Effector memory CD8-positive, alpha-beta T cell (primary cell): Measurements from ENCODE around the gene PIK3CA.

Experiments used
- ATAC-seq: fragments of 150-1000 bp; cut with Tn5 transposase; replicated peaks from 2 replicates; pipeline ENCODE4 v1.10.0; 2021; ENCODE audit warnings: mild to moderate bottlenecking, moderate library complexity
- DNase-seq, 3 experiments: peaks; one replicate each; pipeline ENCODE4 v3.0.0; 2021
- H3K27ac Mint-ChIP-seq, 2 donors: one replicate each; pipeline ENCODE4 v1.8.0; 2022; ENCODE audit warnings: mild to moderate bottlenecking in 2 of 2, mixed read lengths in 2 of 2, moderate library complexity in 2 of 2
- H3K27me3 Mint-ChIP-seq, 2 donors: one replicate each; pipeline ENCODE4 v1.8.0; 2022; ENCODE audit warnings: mixed read lengths in 2 of 2
- H3K36me3 Mint-ChIP-seq: one replicate; pipeline ENCODE4 v1.8.0; 2022; ENCODE audit warnings: mild to moderate bottlenecking, moderate library complexity, mixed read lengths; ENCODE audit not compliant: insufficient read depth
- H3K4me1 Mint-ChIP-seq, 2 donors: one replicate each; pipeline ENCODE4 v1.8.0; 2022; ENCODE audit warnings: low read depth in 2 of 2, mixed read lengths in 2 of 2
- H3K4me3 Mint-ChIP-seq, 2 donors: one replicate each; pipeline ENCODE4 v1.8.0; 2022; ENCODE audit warnings: mild to moderate bottlenecking in 2 of 2, mixed read lengths in 2 of 2, moderate library complexity in 2 of 2
- H3K9me3 Mint-ChIP-seq, 2 donors: one replicate each; pipeline ENCODE4 v1.8.0; 2022; ENCODE audit warnings: mixed read lengths in 2 of 2

Gene PIK3CA

GRCh38 chr3:179168918-179169317 lies 20.8 kb downstream of the PIK3CA start:
- Mint-ChIP-seq H3K4me1 (peaks cover 14 to 52% of the 10 kb centered on the region in 2 donors), H3K27ac (no peak overlapping the region), H3K27me3 (no peaks in the 10 kb centered on the region), H3K4me3 (no peak overlapping the region), H3K36me3 (peaks cover 2% of the 10 kb centered on the region), H3K9me3 (no peaks in the 10 kb centered on the region)
- ATAC-seq: no peak
- DNase-seq: no peak

- Mint-ChIP-seq H3K4me3 (no peak overlapping the region), H3K9me3 (no peaks in the 10 kb centered on the region), H3K4me1 (peaks cover 19 to 54% of the 10 kb centered on the region in 2 donors), H3K27ac (peak overlapping the region; percentile 32 to 44), H3K36me3 (peaks cover 4% of the 10 kb centered on the region), H3K27me3 (no peaks in the 10 kb centered on the region)
- ATAC-seq (no peak), DNase-seq (no peak)
Measured at GRCh38 chr3:179172546-179172945, 24.4 kb downstream of the PIK3CA start.

GRCh38 chr3:179174316-179174715 lies 26.2 kb downstream of the PIK3CA start:
- Mint-ChIP-seq H3K9me3 (no peaks in the 10 kb centered on the region), H3K27me3 (no peaks in the 10 kb centered on the region), H3K4me1 (peaks cover 16 to 39% of the 10 kb centered on the region in 2 donors), H3K4me3 (no peak overlapping the region), H3K27ac (peak overlapping the region in 1 of 2 donors; percentile 56), H3K36me3 (peaks cover 4% of the 10 kb centered on the region)
- DNase-seq: no peak
- ATAC-seq: no peak

GRCh38 chr3:179174898-179175297 lies 26.7 kb downstream of the PIK3CA start:
- H3K27me3 Mint-ChIP-seq: no peaks in the 10 kb centered on the region
- peaks cover 4% of the 10 kb centered on the region for H3K36me3 Mint-ChIP-seq
- no peak overlapping the region for H3K4me3 Mint-ChIP-seq
- ATAC-seq (no peak), DNase-seq (no peak)
- H3K27ac Mint-ChIP-seq: peak overlapping the region in 1 of 2 donors; percentile 56
- H3K4me1 Mint-ChIP-seq: peaks cover 15 to 33% of the 10 kb centered on the region in 2 donors
- H3K9me3 Mint-ChIP-seq: no peaks in the 10 kb centered on the region

GRCh38 chr3:179175358-179175757 lies 27.2 kb downstream of the PIK3CA start:
- H3K9me3 Mint-ChIP-seq: no peaks in the 10 kb centered on the region
- H3K27me3 Mint-ChIP-seq: no peaks in the 10 kb centered on the region
- H3K4me1 Mint-ChIP-seq: peaks cover 13 to 31% of the 10 kb centered on the region in 2 donors
- DNase-seq (no peak), ATAC-seq (no peak)
- peak overlapping the region in 1 of 2 donors; percentile 15 for H3K27ac Mint-ChIP-seq
- no peak overlapping the region for H3K4me3 Mint-ChIP-seq
- H3K36me3 Mint-ChIP-seq: peaks cover 4% of the 10 kb centered on the region

GRCh38 chr3:179177611-179178010 lies 29.5 kb downstream of the PIK3CA start:
- H3K4me3 Mint-ChIP-seq: no peak overlapping the region
- peaks cover 4% of the 10 kb centered on the region for H3K36me3 Mint-ChIP-seq
- no peaks in the 10 kb centered on the region for H3K9me3 Mint-ChIP-seq
- no peak overlapping the region for H3K27ac Mint-ChIP-seq
- no peaks in the 10 kb centered on the region for H3K27me3 Mint-ChIP-seq
- no peak for DNase-seq
- no peak for ATAC-seq
- peaks cover 17 to 30% of the 10 kb centered on the region in 2 donors for H3K4me1 Mint-ChIP-seq

GRCh38 chr3:179179256-179179655 lies 31.1 kb downstream of the PIK3CA start:
- H3K36me3 Mint-ChIP-seq: peaks cover 4% of the 10 kb centered on the region
- DNase-seq (no peak), ATAC-seq (no peak)
- H3K9me3 Mint-ChIP-seq: no peaks in the 10 kb centered on the region
- peaks cover 18 to 39% of the 10 kb centered on the region in 2 donors for H3K4me1 Mint-ChIP-seq
- H3K27ac Mint-ChIP-seq: no peak overlapping the region
- H3K4me3 Mint-ChIP-seq: no peak overlapping the region
- no peaks in the 10 kb centered on the region for H3K27me3 Mint-ChIP-seq

- peaks cover 15 to 39% of the 10 kb centered on the region in 2 donors for H3K4me1 Mint-ChIP-seq
- peak; percentile 51 for ATAC-seq
- no peak overlapping the region for H3K27ac Mint-ChIP-seq
Measured at GRCh38 chr3:179179979-179180759, 32.0 kb downstream of the PIK3CA start.

GRCh38 chr3:179181021-179181472 lies 32.9 kb downstream of the PIK3CA start:
- peak overlapping the region in 1 of 2 donors; percentile 1 for H3K27ac Mint-ChIP-seq
- peaks cover 16 to 41% of the 10 kb centered on the region in 2 donors for H3K4me1 Mint-ChIP-seq
- H3K4me3 Mint-ChIP-seq: no peak overlapping the region
- DNase-seq (no peak), ATAC-seq (no peak)
- H3K9me3 Mint-ChIP-seq: no peaks in the 10 kb centered on the region
- H3K36me3 Mint-ChIP-seq: peaks cover 4% of the 10 kb centered on the region
- no peaks in the 10 kb centered on the region for H3K27me3 Mint-ChIP-seq

More at GRCh38 chr3:179179979-179180759, 32.0 kb downstream of the PIK3CA start:
- no peak for DNase-seq
- no peaks in the 10 kb centered on the region for H3K9me3 Mint-ChIP-seq
- H3K36me3 Mint-ChIP-seq: peaks cover 4% of the 10 kb centered on the region
- no peak overlapping the region for H3K4me3 Mint-ChIP-seq
- H3K27me3 Mint-ChIP-seq: no peaks in the 10 kb centered on the region

GRCh38 chr3:179181993-179182551 lies 33.9 kb downstream of the PIK3CA start:
- DNase-seq (no peak), ATAC-seq (no peak)
- Mint-ChIP-seq H3K4me3 (no peak overlapping the region), H3K36me3 (peaks cover 4% of the 10 kb centered on the region), H3K4me1 (peaks cover 16 to 39% of the 10 kb centered on the region in 2 donors), H3K27me3 (no peaks in the 10 kb centered on the region), H3K27ac (peak overlapping the region in 1 of 2 donors; percentile 1), H3K9me3 (no peaks in the 10 kb centered on the region)

GRCh38 chr3:179182902-179183301 lies 34.7 kb downstream of the PIK3CA start:
- H3K4me1 Mint-ChIP-seq: peaks cover 16 to 41% of the 10 kb centered on the region in 2 donors
- no peak overlapping the region for H3K27ac Mint-ChIP-seq
- H3K4me3 Mint-ChIP-seq: no peak overlapping the region
- no peak for ATAC-seq
- H3K9me3 Mint-ChIP-seq: no peaks in the 10 kb centered on the region
- H3K27me3 Mint-ChIP-seq: no peaks in the 10 kb centered on the region
- no peak for DNase-seq
- peaks cover 4% of the 10 kb centered on the region for H3K36me3 Mint-ChIP-seq

- no peak for DNase-seq
- Mint-ChIP-seq H3K27ac (peak overlapping the region in 1 of 2 donors; percentile 3), H3K36me3 (peaks cover 4% of the 10 kb centered on the region), H3K9me3 (no peaks in the 10 kb centered on the region), H3K27me3 (no peaks in the 10 kb centered on the region), H3K4me1 (peaks cover 16 to 47% of the 10 kb centered on the region in 2 donors), H3K4me3 (no peak overlapping the region)
- no peak for ATAC-seq
Measured at GRCh38 chr3:179184826-179185225, 36.7 kb downstream of the PIK3CA start.

- Mint-ChIP-seq H3K4me3 (no peak overlapping the region), H3K27me3 (no peaks in the 10 kb centered on the region), H3K36me3 (peaks cover 4% of the 10 kb centered on the region), H3K27ac (no peak overlapping the region), H3K9me3 (no peaks in the 10 kb centered on the region), H3K4me1 (peaks cover 22 to 59% of the 10 kb centered on the region in 2 donors)
- no peak for DNase-seq
- ATAC-seq: no peak
Measured at GRCh38 chr3:179186426-179186825, 38.3 kb downstream of the PIK3CA start.

- Mint-ChIP-seq H3K36me3 (no peaks in the 10 kb centered on the region), H3K4me1 (peaks cover 25 to 53% of the 10 kb centered on the region in 2 donors), H3K27me3 (no peaks in the 10 kb centered on the region), H3K4me3 (no peak overlapping the region), H3K27ac (no peak overlapping the region), H3K9me3 (no peaks in the 10 kb centered on the region)
- no peak for ATAC-seq
- no peak for DNase-seq
Measured at GRCh38 chr3:179189759-179190158, 41.6 kb downstream of the PIK3CA start.
